ENCODE measurements around the gene DPYSL4.

DNA sequence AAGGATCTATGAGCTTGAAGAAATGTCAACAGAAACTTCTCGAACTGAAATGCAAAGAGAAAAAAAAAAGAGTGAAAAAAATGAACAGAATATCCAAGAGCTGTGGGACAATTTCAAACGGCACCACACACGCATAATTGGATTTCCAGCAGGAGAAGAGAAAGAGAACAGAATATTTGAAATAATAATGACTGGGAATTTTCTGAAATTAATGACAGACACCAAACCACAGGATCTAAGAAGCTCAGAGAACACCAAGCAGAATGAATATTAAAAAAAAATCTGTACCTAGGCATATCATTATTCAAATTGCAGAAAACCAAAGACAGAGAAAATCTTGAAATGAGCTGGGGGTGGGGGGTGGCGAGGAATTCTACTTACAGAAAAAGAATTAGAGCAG is 27.2 kb downstream of the DPYSL4 start:
- TF ChIP-seq CTCF (IDR thresholded peaks at IDR 0.05; ENCODE audit: poor library complexity) (no peak), EZH2 (IDR thresholded peaks at IDR 0.05; ENCODE audit: borderline replicate concordance) (no peak), EZH2phosphoT487 (IDR thresholded peaks at IDR 0.05; ENCODE audit: low read depth, severe bottlenecking, unreplicated experiment) (no peak)

Measured in hepatocyte (in vitro differentiated cells).